Smooth muscle cell (in vitro differentiated cells): Measurements from ENCODE around the gene SORCS2. TPM values are rescaled to one million over a fixed set of nuclear protein-coding genes. Genes with fewer than 3 reads are reported as not detected.

Source experiments
- DNase-seq: peaks from one replicate; lab custom pipeline; 2025; ENCODE audit not compliant: unreplicated experiment; lab: John Stamatoyannopoulos, UW
- H2AFZ ChIP-seq: fragments of 200-600 bp; sonication (generic); 2 replicates; pipeline ENCODE4 v1.6.0; 2016; ENCODE audit warnings: antibody characterized with exemption, low read depth, mild to moderate bottlenecking
- H3F3A ChIP-seq: fragments of 200-600 bp; sonication (generic); 2 replicates; pipeline ENCODE4 v1.6.0; 2017; ENCODE audit warnings: antibody characterized with exemption, low read depth
- H3K27ac ChIP-seq: fragments of 200-600 bp; sonication (generic); 2 replicates; pipeline ENCODE4 v1.5.1; 2016; ENCODE audit warnings: low read depth, mild to moderate bottlenecking
- H3K27me3 ChIP-seq: fragments of 200-600 bp; sonication (generic); 2 replicates; pipeline ENCODE4 v1.6.1; 2016; ENCODE audit warnings: low read depth, mild to moderate bottlenecking
- H3K36me3 ChIP-seq: fragments of 200-600 bp; sonication (generic); 2 replicates; pipeline ENCODE4 v1.5.1; 2016; ENCODE audit warnings: low read depth
- H3K4me1 ChIP-seq: fragments of 200-600 bp; sonication (generic); 2 replicates; pipeline ENCODE4 v1.5.1; 2016; ENCODE audit warnings: low read depth
- H3K4me2 ChIP-seq: fragments of 200-600 bp; sonication (generic); 2 replicates; pipeline ENCODE4 v1.6.0; 2016; ENCODE audit warnings: mild to moderate bottlenecking
- H3K4me3 ChIP-seq: fragments of 200-600 bp; sonication (generic); 2 replicates; pipeline ENCODE4 v1.5.1; 2016; ENCODE audit warnings: mild to moderate bottlenecking
- H3K79me2 ChIP-seq: fragments of 200-600 bp; sonication (generic); 2 replicates; pipeline ENCODE4 v1.6.0; 2016; ENCODE audit warnings: low read depth, mild to moderate bottlenecking
- H3K9ac ChIP-seq: fragments of 200-600 bp; sonication (generic); 2 replicates; pipeline ENCODE4 v1.6.0; 2016; ENCODE audit warnings: low read depth
- H3K9me3 ChIP-seq: fragments of 200-600 bp; sonication (generic); replicated peaks from 2 replicates; pipeline ENCODE4 v1.5.1; 2016; ENCODE audit warnings: low read depth
- H4K20me1 ChIP-seq: fragments of 200-600 bp; sonication (generic); 2 replicates; pipeline ENCODE4 v1.6.0; 2016; ENCODE audit warnings: low read depth
- CTCF ChIP-seq: fragments of 200-600 bp; sonication (generic); IDR thresholded peaks from 2 replicates; pipeline ENCODE4 v1.5.1; 2017; ENCODE audit warnings: borderline replicate concordance, mild to moderate bottlenecking, antibody characterized with exemption; ENCODE audit not compliant: insufficient read depth, poor library complexity, severe bottlenecking
- WGBS: methylation state at CpG from one replicate; pipeline ENCODE4 v1.1.7; 2016; ENCODE audit warnings: low lambda C conversion rate; 5-methylcytosine and 5-hydroxymethylcytosine counted together
- polyA plus RNA-seq: library from polyadenylated mRNA; unstranded; fragments of >200 nt; fragmentation: Nextera tagmentation; extraction: Ambion mirVana; gene quantifications from 2 replicates; pipeline ENCODE4 v1.2.1, GENCODE V29; 2016
- total RNA-seq: library from RNA; depleted of rRNA; stranded (reverse); fragments of >200 nt; gene quantifications from 2 replicates; pipeline ENCODE4 v1.2.3, GENCODE V29; 2014

The SORCS2 gene
- total and polyA plus RNA-seq, 2 experiments from 2014 or later = 5.2 to 9.3 TPM

- WGBS = 89% methylated on average over 10 of the region's 11 CpGs
- DNase-seq = no peak
- Histone ChIP-seq H3K4me3 (no peak overlapping the region), H3F3A (no peaks in the 10 kb centered on the region), H3K36me3 (no peaks in the 10 kb centered on the region), H3K79me2 (no peaks in the 10 kb centered on the region), H3K9ac (no peak overlapping the region), H3K27me3 (no peaks in the 10 kb centered on the region), H3K27ac (no peak overlapping the region), H3K9me3 (no peaks in the 10 kb centered on the region), H3K4me1 (no peaks in the 10 kb centered on the region), H4K20me1 (no peaks in the 10 kb centered on the region), H3K4me2 (no peak overlapping the region), H2AFZ (no peak overlapping the region)
- TF ChIP-seq CTCF = no peak
Observed at GRCh38 chr4:7677799-7678301, 485.5 kb downstream of the SORCS2 start.

GRCh38 chr4:7678318-7678852 is 486.0 kb downstream of the SORCS2 start:
- no peaks in the 10 kb centered on the region for H3F3A ChIP-seq
- no peaks in the 10 kb centered on the region for H3K36me3 ChIP-seq
- H3K4me3 ChIP-seq = no peak overlapping the region
- no peak for TF ChIP-seq CTCF
- no peak overlapping the region for H3K9ac ChIP-seq
- H4K20me1 ChIP-seq = no peaks in the 10 kb centered on the region
- no peaks in the 10 kb centered on the region for H3K27me3 ChIP-seq
- H3K4me1 ChIP-seq = no peaks in the 10 kb centered on the region
- no peak overlapping the region for H3K4me2 ChIP-seq
- no peaks in the 10 kb centered on the region for H3K79me2 ChIP-seq
- WGBS = 91% methylated on average over 9 of the region's 9 CpGs
- H2AFZ ChIP-seq = no peak overlapping the region
- DNase-seq = no peak
- H3K27ac ChIP-seq = no peak overlapping the region
- no peaks in the 10 kb centered on the region for H3K9me3 ChIP-seq

GRCh38 chr4:7679406-7680040 is 487.2 kb downstream of the SORCS2 start:
- no peak for TF ChIP-seq CTCF
- Histone ChIP-seq H3K27ac (no peak overlapping the region), H3K27me3 (no peaks in the 10 kb centered on the region)

GRCh38 chr4:7680106-7680505 is 487.8 kb downstream of the SORCS2 start:
- H2AFZ ChIP-seq = no peak overlapping the region
- H4K20me1 ChIP-seq = no peaks in the 10 kb centered on the region
- DNase-seq = no peak
- TF ChIP-seq CTCF = no peak
- H3K4me2 ChIP-seq = no peak overlapping the region
- no peaks in the 10 kb centered on the region for H3K36me3 ChIP-seq
- no peak overlapping the region for H3K27ac ChIP-seq
- H3K79me2 ChIP-seq = no peaks in the 10 kb centered on the region
- H3K9ac ChIP-seq = no peak overlapping the region
- no peaks in the 10 kb centered on the region for H3K9me3 ChIP-seq
- 76% methylated on average over 10 of the region's 10 CpGs for WGBS
- no peaks in the 10 kb centered on the region for H3F3A ChIP-seq
- H3K4me1 ChIP-seq = no peaks in the 10 kb centered on the region
- no peak overlapping the region for H3K4me3 ChIP-seq
- no peaks in the 10 kb centered on the region for H3K27me3 ChIP-seq

More at GRCh38 chr4:7679406-7680040, 487.2 kb downstream of the SORCS2 start:
- Histone ChIP-seq H3K36me3 (no peaks in the 10 kb centered on the region), H3K4me2 (no peak overlapping the region), H3K9me3 (no peaks in the 10 kb centered on the region), H3F3A (no peaks in the 10 kb centered on the region), H2AFZ (no peak overlapping the region), H3K9ac (no peak overlapping the region), H3K79me2 (no peaks in the 10 kb centered on the region), H3K4me3 (no peak overlapping the region), H3K4me1 (no peaks in the 10 kb centered on the region), H4K20me1 (no peaks in the 10 kb centered on the region)
- WGBS = 83% methylated on average over 11 of the region's 11 CpGs
- DNase-seq = no peak
